ENCODE results near the gene CDKN2AIP.
A peak's percentile ranks its signal among the peaks of the same experiment; 100 is the strongest.
"Not testable (repeated sequence)": the region's sequence is repeated elsewhere in the genome, so short reads cannot be mapped to it uniquely, and the experiment has no call there.

The CDKN2AIP gene

GRCh38 chr4:183471946-183472708 lies 27.7 kb downstream of the CDKN2AIP start:
- intact Hi-C loops (cut with DNase I; ENCODE audit: low total_unique reads): loop anchor here (10.0 kb wide), 2 partner anchors 133 to 183 kb away; partner anchors contain the start of genes RWDD4 and TRAPPC11
- peak overlapping the region; percentile 16 to 22 for H3K4me3 ChIP-seq

GRCh38 chr4:183478123-183478522 lies 33.7 kb downstream of the CDKN2AIP start:
- Histone ChIP-seq H3K4me1 (no peaks in the 10 kb centered on the region), H3K4me3 (no peak overlapping the region), H3K27ac (no peak overlapping the region), H3K36me3 (no peaks in the 10 kb centered on the region), H3K27me3 (no peaks in the 10 kb centered on the region), H3K9me3 (no peaks in the 10 kb centered on the region)
- DNase-seq: no peak
- intact Hi-C loops (cut with DNase I; ENCODE audit: low total_unique reads): loop anchor here (10.0 kb wide), 2 partner anchors 127 to 177 kb away; partner anchors contain the start of genes RWDD4 and TRAPPC11
- TF ChIP-seq CTCF (IDR thresholded peaks at IDR 0.05): no peak

More at GRCh38 chr4:183471946-183472708, 27.7 kb downstream of the CDKN2AIP start:
- no peaks in the 10 kb centered on the region for H3K27me3 ChIP-seq
- H3K27ac ChIP-seq: no peak overlapping the region
- H3K4me1 ChIP-seq: no peaks in the 10 kb centered on the region
- H3K9me3 ChIP-seq: no peaks in the 10 kb centered on the region
- DNase-seq: peak; percentile 86 to 93
- no peaks in the 10 kb centered on the region for H3K36me3 ChIP-seq
- peak; percentile 74 to 80 for TF ChIP-seq CTCF (IDR thresholded peaks at IDR 0.05)

- Histone ChIP-seq H3K27me3 (no peaks in the 10 kb centered on the region), H3K27ac (no peak overlapping the region), H3K4me1 (no peaks in the 10 kb centered on the region), H3K4me3 (no peak overlapping the region), H3K9me3 (no peaks in the 10 kb centered on the region), H3K36me3 (no peaks in the 10 kb centered on the region)
- no peak for DNase-seq
- intact Hi-C loops (cut with DNase I; ENCODE audit: low total_unique reads): loop anchor here (10.0 kb wide), 2 partner anchors 126 to 176 kb away; partner anchors contain the start of genes RWDD4 and TRAPPC11
- no peak for TF ChIP-seq CTCF (IDR thresholded peaks at IDR 0.05)
Measured at GRCh38 chr4:183478926-183479325, 34.5 kb downstream of the CDKN2AIP start.

GRCh38 chr4:183482515-183483095 lies 38.2 kb downstream of the CDKN2AIP start:
- H3K9me3 ChIP-seq; intact Hi-C loops (cut with DNase I; ENCODE audit: low total_unique reads); H3K36me3 ChIP-seq; H3K27ac ChIP-seq; H3K4me1 ChIP-seq; H3K4me3 ChIP-seq; DNase-seq; H3K27me3 ChIP-seq: not testable (repeated sequence)

- Histone ChIP-seq H3K36me3 (no peaks in the 10 kb centered on the region), H3K27me3 (no peaks in the 10 kb centered on the region), H3K27ac (no peak overlapping the region), H3K4me1 (no peaks in the 10 kb centered on the region), H3K4me3 (no peak overlapping the region), H3K9me3 (no peaks in the 10 kb centered on the region)
- TF ChIP-seq CTCF (IDR thresholded peaks at IDR 0.05): no peak
- intact Hi-C loops (cut with DNase I; ENCODE audit: low total_unique reads): no loop called here
- no peak for DNase-seq
Measured at GRCh38 chr4:183483997-183484396, 39.6 kb downstream of the CDKN2AIP start.
